Activated CD4-positive, alpha-beta memory T cell treated with anti-CD3 and anti-CD28 coated beads, Interleukin-2, amount 10 ng/mL, durations not matched to agents 7 days and 5 days (primary cell): ENCODE results near the gene TRAPPC12. TPM values are rescaled to one million over a fixed set of nuclear protein-coding genes. Genes with fewer than 3 reads are reported as not detected.

ENCODE experiments used
- CTCF ChIA-PET: fragments of 350-600 bp; sonication (Branson Sonifier 250); formaldehyde crosslinking; loops from one replicate; lab custom pipeline; 2021; ENCODE audit warnings: antibody characterized with exemption, inconsistent platforms; lab: Charles Lee
- POLR2A ChIA-PET: fragments of 350-600 bp; sonication (Branson Sonifier 250); formaldehyde crosslinking; loops from one replicate; lab custom pipeline; 2021; ENCODE audit warnings: antibody characterized with exemption; lab: Charles Lee
- DNase-seq: peaks from one replicate; pipeline ENCODE4 v3.0.0-alpha.2; 2020
- H3K27ac Mint-ChIP-seq: one replicate; pipeline ENCODE4 v1.8.0; 2021; ENCODE audit warnings: mild to moderate bottlenecking, mixed read lengths
- H3K27me3 Mint-ChIP-seq: one replicate; pipeline ENCODE4 v1.8.0; 2021; ENCODE audit warnings: mixed read lengths
- H3K36me3 Mint-ChIP-seq: one replicate; pipeline ENCODE4 v1.8.0; 2021; ENCODE audit warnings: low read depth, mixed read lengths
- H3K4me1 Mint-ChIP-seq: one replicate; pipeline ENCODE4 v1.8.0; 2021; ENCODE audit warnings: mixed read lengths
- H3K4me3 Mint-ChIP-seq: one replicate; pipeline ENCODE4 v1.8.0; 2021; ENCODE audit warnings: mild to moderate bottlenecking, mixed read lengths
- H3K9me3 Mint-ChIP-seq: one replicate; pipeline ENCODE4 v1.8.0; 2021; ENCODE audit warnings: mixed read lengths
- total RNA-seq, 2 experiments: library from RNA; stranded (reverse); gene quantifications; one replicate each; pipeline ENCODE4 v1.2.3, GENCODE V29; 2021

The TRAPPC12 gene
- total RNA-seq, 2 experiments from 2014 or later, result 74.5 to 75.6 TPM

DNA sequence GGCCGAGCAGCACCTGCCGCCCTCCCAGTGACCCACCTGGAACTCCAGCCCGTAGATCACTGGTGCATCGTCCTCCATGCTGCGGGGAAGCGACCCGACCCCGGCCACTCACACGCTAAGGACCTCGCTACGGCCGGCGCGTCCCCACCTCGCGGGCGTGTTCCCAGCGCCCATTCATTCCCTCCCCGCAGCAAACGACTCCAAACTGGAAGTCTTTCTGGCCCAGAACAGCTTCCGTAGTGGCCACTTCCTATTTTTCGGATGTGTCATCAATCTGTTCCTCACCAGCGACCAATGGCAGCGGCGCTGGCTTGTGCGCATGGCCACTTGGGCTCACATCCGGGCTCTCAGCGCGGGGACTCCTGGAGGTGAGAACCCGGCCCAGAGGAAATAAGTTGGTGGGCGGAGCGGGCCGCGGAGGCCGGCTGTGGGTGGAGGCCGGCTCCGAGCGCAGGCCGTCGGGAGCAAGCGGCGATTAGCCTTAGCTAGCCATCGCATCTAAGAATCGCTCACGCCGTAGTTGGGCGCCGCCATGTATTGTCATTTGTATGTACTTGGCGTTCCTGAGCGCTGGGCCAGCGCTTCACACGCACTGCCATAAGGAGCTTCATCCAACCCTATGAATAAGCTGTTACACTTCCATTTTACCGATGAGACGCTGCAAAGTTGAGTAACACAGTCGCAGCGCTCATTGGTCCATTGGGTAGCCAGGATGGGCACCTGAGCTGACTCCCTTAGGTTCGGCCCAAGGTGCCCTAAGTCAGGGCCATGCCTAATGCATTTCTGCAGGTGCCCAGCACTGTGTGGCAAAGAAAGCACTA is 1.7 kb upstream of the TRAPPC12 start, which contains the start of gene EIPR1:
Gene EIPR1 (minus strand): TSS at position 207 of the 821 bp plus-strand sequence. CDS start 129 bp downstream, at position 78.
- H3K27ac Mint-ChIP-seq, result peak within 1 kb of the TSS; percentile 96
- H3K27me3 Mint-ChIP-seq, result no peaks in the 10 kb centered on the region
- H3K4me3 Mint-ChIP-seq, result peak within 1 kb of the TSS; percentile 99
- H3K9me3 Mint-ChIP-seq, result no peaks in the 10 kb centered on the region
- ChIA-PET POLR2A (interaction anchor here (0.5 to 4.2 kb wide), 10 partner anchors 9 to 274 kb away, joined by 3 to 34 read pairs (median 4); partner anchors contain the start of genes ADI1 and RNASEH1), CTCF (interaction anchor here (1.0 kb wide), 1 partner anchor 274 kb away, joined by 3 read pairs; no protein-coding TSS in a partner anchor)
- peak; percentile 98 for DNase-seq
- peaks cover 52% of the 10 kb centered on the region for H3K4me1 Mint-ChIP-seq
- peaks cover 26% of the 10 kb centered on the region for H3K36me3 Mint-ChIP-seq

GRCh38 chr2:3379339-3379646 is 201 bp upstream of the TRAPPC12 start:
- DNase-seq, result no peak
- Mint-ChIP-seq H3K9me3 (no peaks in the 10 kb centered on the region), H3K4me1 (peaks cover 55% of the 10 kb centered on the region), H3K36me3 (peaks cover 32% of the 10 kb centered on the region), H3K27ac (peak overlapping the region; percentile 96), H3K27me3 (no peaks in the 10 kb centered on the region), H3K4me3 (peak overlapping the region; percentile 99)
- ChIA-PET CTCF (interaction anchor here (1.0 to 2.0 kb wide), 7 partner anchors 22 to 197 kb away, joined by 3 to 10 read pairs (median 4); partner anchors contain the start of gene ADI1), POLR2A (interaction anchor here (0.6 to 4.2 kb wide), 11 partner anchors 14 to 395 kb away, joined by 3 to 34 read pairs (median 5); partner anchors contain the start of genes ADI1 and RNASEH1)

- H3K9me3 Mint-ChIP-seq, result peaks cover 3% of the 10 kb centered on the region
- H3K4me1 Mint-ChIP-seq, result peaks cover 9% of the 10 kb centered on the region
- no peaks in the 10 kb centered on the region for H3K27me3 Mint-ChIP-seq
- ChIA-PET CTCF (interaction anchor here (2.0 kb wide), 1 partner anchor 38 kb away, joined by 6 read pairs; no protein-coding TSS in a partner anchor), POLR2A (interaction anchor here (1.0 kb wide), 1 partner anchor 9 kb away, joined by 3 read pairs; the partner anchor contains the start of gene EIPR1)
- peaks cover 50% of the 10 kb centered on the region for H3K36me3 Mint-ChIP-seq
- H3K4me3 Mint-ChIP-seq, result no peak overlapping the region
- no peak overlapping the region for H3K27ac Mint-ChIP-seq
- DNase-seq, result no peak
These were observed 7.0 kb downstream of the TRAPPC12 start for GRCh38 chr2:3386448-3386958.

GRCh38 chr2:3387011-3387410 is 7.5 kb downstream of the TRAPPC12 start:
- Mint-ChIP-seq H3K27me3 (no peaks in the 10 kb centered on the region), H3K27ac (no peak overlapping the region), H3K4me3 (no peak overlapping the region), H3K9me3 (peaks cover 3% of the 10 kb centered on the region), H3K36me3 (peaks cover 51% of the 10 kb centered on the region), H3K4me1 (peaks cover 5% of the 10 kb centered on the region)
- DNase-seq, result no peak
- POLR2A ChIA-PET, result interaction anchor here (1.0 kb wide), 1 partner anchor 9 kb away, joined by 3 read pairs; the partner anchor contains the start of gene EIPR1
- CTCF ChIA-PET, result interaction anchor here (2.0 kb wide), 1 partner anchor 37 kb away, joined by 6 read pairs; no protein-coding TSS in a partner anchor

- Mint-ChIP-seq H3K4me1 (peaks cover 5% of the 10 kb centered on the region), H3K4me3 (no peak overlapping the region), H3K27me3 (no peaks in the 10 kb centered on the region), H3K36me3 (peaks cover 55% of the 10 kb centered on the region), H3K27ac (no peak overlapping the region), H3K9me3 (peaks cover 3% of the 10 kb centered on the region)
- CTCF ChIA-PET, result interaction anchor here (2.0 kb wide), 1 partner anchor 36 kb away, joined by 6 read pairs; no protein-coding TSS in a partner anchor
- POLR2A ChIA-PET, result no interaction called here
- DNase-seq, result no peak
These were observed 8.3 kb downstream of the TRAPPC12 start for GRCh38 chr2:3387644-3388411.

DNA sequence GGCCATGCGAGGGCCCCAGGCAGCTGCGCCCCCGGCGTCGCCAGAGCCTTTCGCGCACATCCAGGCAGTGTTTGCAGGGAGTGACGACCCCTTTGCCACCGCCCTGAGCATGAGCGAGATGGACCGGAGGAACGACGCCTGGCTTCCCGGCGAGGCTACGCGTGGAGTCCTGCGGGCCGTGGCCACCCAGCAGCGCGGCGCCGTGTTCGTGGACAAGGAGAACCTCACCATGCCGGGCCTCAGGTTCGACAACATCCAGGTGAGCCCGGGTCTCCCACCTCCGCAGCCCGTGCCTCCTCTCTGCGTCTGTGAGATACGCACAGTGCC is 8.9 kb downstream of the TRAPPC12 start:
- POLR2A ChIA-PET, result no interaction called here
- CTCF ChIA-PET, result no interaction called here

GRCh38 chr2:3389193-3389592 is 9.7 kb downstream of the TRAPPC12 start:
- CTCF ChIA-PET, result no interaction called here
- H3K27ac Mint-ChIP-seq, result no peak overlapping the region
- POLR2A ChIA-PET, result no interaction called here
- peaks cover 3% of the 10 kb centered on the region for H3K9me3 Mint-ChIP-seq
- peaks cover 2% of the 10 kb centered on the region for H3K4me1 Mint-ChIP-seq
- no peak for DNase-seq
- H3K27me3 Mint-ChIP-seq, result no peaks in the 10 kb centered on the region
- H3K4me3 Mint-ChIP-seq, result no peak overlapping the region
- H3K36me3 Mint-ChIP-seq, result peaks cover 60% of the 10 kb centered on the region

More for the DNA sequence above, 8.9 kb downstream of the TRAPPC12 start:
- DNase-seq, result no peak
- Mint-ChIP-seq H3K4me3 (no peak overlapping the region), H3K27ac (no peak overlapping the region), H3K36me3 (peaks cover 56% of the 10 kb centered on the region), H3K27me3 (no peaks in the 10 kb centered on the region), H3K9me3 (peaks cover 3% of the 10 kb centered on the region), H3K4me1 (peaks cover 5% of the 10 kb centered on the region)

DNA sequence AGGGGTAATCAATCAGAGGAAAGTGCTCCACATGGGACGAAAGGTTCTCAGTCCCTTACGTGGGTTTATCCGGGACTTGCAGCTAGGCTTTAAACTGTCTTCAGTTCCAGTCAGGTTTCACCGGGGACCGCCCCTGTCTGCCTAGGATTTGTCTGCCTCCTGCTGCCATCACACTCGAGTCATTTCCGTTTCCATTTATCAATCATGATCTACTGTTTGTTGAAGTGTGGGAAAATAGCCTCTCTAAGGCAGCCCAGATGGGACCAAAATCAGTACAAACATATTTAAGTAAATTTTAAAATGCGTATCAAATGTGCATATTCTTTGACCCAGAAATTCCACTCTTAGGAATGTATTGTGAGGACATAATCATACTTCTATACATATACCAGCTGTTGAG is 10.5 kb downstream of the TRAPPC12 start:
- Mint-ChIP-seq H3K4me1 (no peaks in the 10 kb centered on the region), H3K4me3 (no peak overlapping the region), H3K27ac (no peak overlapping the region), H3K27me3 (no peaks in the 10 kb centered on the region), H3K36me3 (peaks cover 65% of the 10 kb centered on the region), H3K9me3 (peaks cover 8% of the 10 kb centered on the region)
- DNase-seq, result no peak
- CTCF ChIA-PET, result no interaction called here
- POLR2A ChIA-PET, result no interaction called here

DNA sequence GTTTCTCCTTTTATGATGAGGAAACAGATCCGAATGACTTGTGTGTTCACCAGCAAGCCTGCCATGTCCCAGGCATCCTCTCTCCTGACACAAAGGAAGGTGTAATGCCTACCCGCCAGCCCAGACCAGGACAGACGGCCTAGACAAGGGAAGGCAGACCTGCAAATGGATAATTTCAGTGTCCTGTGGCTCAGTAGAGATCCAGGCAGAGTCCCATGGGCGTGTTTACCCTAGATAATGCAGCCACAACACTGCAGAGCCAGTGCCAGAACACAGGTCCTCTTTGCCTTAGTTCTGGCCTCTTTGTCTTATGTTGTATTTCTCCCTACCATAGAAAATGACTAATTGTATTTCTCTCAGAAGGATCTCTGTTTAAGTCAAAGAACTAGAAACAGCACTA is 12.7 kb downstream of the TRAPPC12 start:
- no peak overlapping the region for H3K27ac Mint-ChIP-seq
- H3K4me1 Mint-ChIP-seq, result no peaks in the 10 kb centered on the region
- H3K36me3 Mint-ChIP-seq, result peaks cover 81% of the 10 kb centered on the region
- ChIA-PET POLR2A (no interaction called here), CTCF (interaction anchor here (1.0 kb wide), 1 partner anchor 31 kb away, joined by 3 read pairs; no protein-coding TSS in a partner anchor)
- peaks cover 17% of the 10 kb centered on the region for H3K9me3 Mint-ChIP-seq
- no peak for DNase-seq
- no peaks in the 10 kb centered on the region for H3K27me3 Mint-ChIP-seq
- H3K4me3 Mint-ChIP-seq, result no peak overlapping the region

- H3K9me3 Mint-ChIP-seq, result peaks cover 16% of the 10 kb centered on the region
- no peaks in the 10 kb centered on the region for H3K4me1 Mint-ChIP-seq
- CTCF ChIA-PET, result interaction anchor here (1.1 to 2.1 kb wide), 2 partner anchors 26 to 27 kb away, joined by 3 to 7 read pairs; no protein-coding TSS in a partner anchor
- H3K27ac Mint-ChIP-seq, result no peak overlapping the region
- POLR2A ChIA-PET, result interaction anchor here (2.0 kb wide), 1 partner anchor 17 kb away, joined by 9 read pairs; the partner anchor contains the start of gene TRAPPC12
- H3K27me3 Mint-ChIP-seq, result no peaks in the 10 kb centered on the region
- no peak for DNase-seq
- H3K4me3 Mint-ChIP-seq, result no peak overlapping the region
- peaks cover 64% of the 10 kb centered on the region for H3K36me3 Mint-ChIP-seq
These were observed 17.5 kb downstream of the TRAPPC12 start for GRCh38 chr2:3396920-3397559.

DNA sequence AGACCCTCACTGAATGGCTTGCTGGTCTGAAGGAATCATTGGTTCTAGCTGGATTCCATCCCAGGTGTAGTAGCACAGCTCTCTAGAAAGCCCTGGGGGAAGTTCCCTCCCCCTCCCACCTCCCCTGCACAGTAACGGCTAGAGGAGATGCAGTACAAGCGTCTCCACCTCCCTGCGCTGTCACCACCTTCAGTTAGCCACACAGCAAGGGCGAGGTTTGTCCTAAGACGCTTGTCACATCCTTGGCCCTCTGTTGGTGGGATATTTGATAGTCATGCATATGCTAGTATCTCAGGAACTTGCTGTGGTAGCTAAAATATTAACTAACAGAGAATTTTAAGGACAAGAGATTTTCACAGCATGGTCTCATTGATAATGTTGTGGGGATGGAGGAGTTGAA is 19.4 kb downstream of the TRAPPC12 start:
- H3K4me1 Mint-ChIP-seq, result no peaks in the 10 kb centered on the region
- no peaks in the 10 kb centered on the region for H3K27me3 Mint-ChIP-seq
- no peak overlapping the region for H3K4me3 Mint-ChIP-seq
- H3K27ac Mint-ChIP-seq, result no peak overlapping the region
- ChIA-PET POLR2A (no interaction called here), CTCF (no interaction called here)
- H3K9me3 Mint-ChIP-seq, result peaks cover 16% of the 10 kb centered on the region
- H3K36me3 Mint-ChIP-seq, result peaks cover 51% of the 10 kb centered on the region
- no peak for DNase-seq

DNA sequence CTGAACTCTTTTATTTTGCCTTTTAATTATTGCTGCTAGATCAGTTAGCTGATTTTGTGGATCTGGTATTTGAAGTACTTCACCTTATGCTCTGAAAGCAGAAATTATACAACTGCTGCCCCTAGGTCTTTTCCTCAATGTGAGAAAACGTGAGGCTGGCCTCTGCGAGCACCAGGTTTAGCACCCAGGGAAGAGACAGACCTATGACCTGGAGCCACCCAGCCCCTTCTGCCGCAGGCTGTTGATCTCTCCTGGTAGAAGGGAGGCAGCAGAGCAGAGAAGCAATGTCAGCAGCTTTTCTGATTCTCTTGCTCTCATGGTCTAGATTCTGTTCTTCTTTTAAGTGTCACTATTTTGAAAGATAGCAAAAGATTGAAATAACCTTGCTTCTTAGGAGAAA is 19.9 kb downstream of the TRAPPC12 start:
- DNase-seq, result no peak
- CTCF ChIA-PET, result no interaction called here
- POLR2A ChIA-PET, result no interaction called here
- Mint-ChIP-seq H3K36me3 (peaks cover 50% of the 10 kb centered on the region), H3K27ac (no peak overlapping the region), H3K4me3 (no peak overlapping the region), H3K9me3 (peaks cover 16% of the 10 kb centered on the region), H3K27me3 (no peaks in the 10 kb centered on the region), H3K4me1 (no peaks in the 10 kb centered on the region)
